Measurements from ENCODE around the gene USP34.

Gene USP34

DNA sequence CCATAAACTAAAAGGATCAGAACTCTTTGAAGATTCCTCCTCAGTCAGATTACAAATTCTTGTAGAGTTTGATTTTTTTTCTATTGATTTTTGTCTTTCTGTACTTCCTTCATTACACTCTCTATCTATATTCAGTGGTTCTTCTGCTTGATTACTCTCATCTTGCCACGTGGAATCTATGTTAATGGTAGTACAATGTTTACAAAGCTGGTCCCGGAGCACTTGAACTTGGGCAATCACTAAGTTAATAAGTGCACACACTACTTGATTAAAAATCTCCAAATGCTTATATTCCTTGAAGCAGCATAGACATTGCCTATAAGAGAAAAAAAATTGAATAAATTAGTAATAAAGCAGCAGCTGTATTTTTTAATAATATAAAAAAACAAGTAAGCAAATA, 65.1 kb downstream of the USP34 start:
- H3K36me3 ChIP-seq (ENCODE audit: low read length) = peaks cover 22% of the 10 kb centered on the region
- no peak overlapping the region for H2AFZ ChIP-seq (ENCODE audit: low read depth, low read length, severe bottlenecking)
- no peak for TF ChIP-seq EZH2phosphoT487 (conservative IDR thresholded peaks at IDR 0.05; ENCODE audit: low read length)
- TF ChIP-seq, protein P1, sequence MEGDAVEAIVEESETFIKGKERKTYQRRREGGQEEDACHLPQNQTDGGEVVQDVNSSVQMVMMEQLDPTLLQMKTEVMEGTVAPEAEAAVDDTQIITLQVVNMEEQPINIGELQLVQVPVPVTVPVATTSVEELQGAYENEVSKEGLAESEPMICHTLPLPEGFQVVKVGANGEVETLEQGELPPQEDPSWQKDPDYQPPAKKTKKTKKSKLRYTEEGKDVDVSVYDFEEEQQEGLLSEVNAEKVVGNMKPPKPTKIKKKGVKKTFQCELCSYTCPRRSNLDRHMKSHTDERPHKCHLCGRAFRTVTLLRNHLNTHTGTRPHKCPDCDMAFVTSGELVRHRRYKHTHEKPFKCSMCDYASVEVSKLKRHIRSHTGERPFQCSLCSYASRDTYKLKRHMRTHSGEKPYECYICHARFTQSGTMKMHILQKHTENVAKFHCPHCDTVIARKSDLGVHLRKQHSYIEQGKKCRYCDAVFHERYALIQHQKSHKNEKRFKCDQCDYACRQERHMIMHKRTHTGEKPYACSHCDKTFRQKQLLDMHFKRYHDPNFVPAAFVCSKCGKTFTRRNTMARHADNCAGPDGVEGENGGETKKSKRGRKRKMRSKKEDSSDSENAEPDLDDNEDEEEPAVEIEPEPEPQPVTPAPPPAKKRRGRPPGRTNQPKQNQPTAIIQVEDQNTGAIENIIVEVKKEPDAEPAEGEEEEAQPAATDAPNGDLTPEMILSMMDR (IDR thresholded peaks at IDR 0.05; ENCODE audit: insufficient read depth, low read length, poor library complexity, severe bottlenecking) = no peak
- H3K9me3 ChIP-seq (ENCODE audit: insufficient read depth, low read length) = no peaks in the 10 kb centered on the region
- H3K27ac ChIP-seq (ENCODE audit: low read depth, low read length) = no peak overlapping the region
- H3F3A ChIP-seq (ENCODE audit: insufficient read depth) = peaks cover 32% of the 10 kb centered on the region; the same call in 1 of the 2 replicates
- no peak overlapping the region for H3K4me2 ChIP-seq (ENCODE audit: low read depth, low read length, poor library complexity, severe bottlenecking)
- no peak overlapping the region for H3K9ac ChIP-seq (ENCODE audit: low read length)
- H4K20me1 ChIP-seq (ENCODE audit: low read depth, low read length) = peaks cover 20% of the 10 kb centered on the region
- H3K27me3 ChIP-seq (ENCODE audit: low read length) = no peaks in the 10 kb centered on the region
- H3K79me2 ChIP-seq (ENCODE audit: insufficient read depth, low read length) = peaks cover 68% of the 10 kb centered on the region
- no peaks in the 10 kb centered on the region for H3K9me2 ChIP-seq (replicated peaks; ENCODE audit: insufficient read depth, low read length)
- H3K4me3 ChIP-seq (ENCODE audit: insufficient read depth, low read length, poor library complexity, severe bottlenecking) = no peak overlapping the region

DNA sequence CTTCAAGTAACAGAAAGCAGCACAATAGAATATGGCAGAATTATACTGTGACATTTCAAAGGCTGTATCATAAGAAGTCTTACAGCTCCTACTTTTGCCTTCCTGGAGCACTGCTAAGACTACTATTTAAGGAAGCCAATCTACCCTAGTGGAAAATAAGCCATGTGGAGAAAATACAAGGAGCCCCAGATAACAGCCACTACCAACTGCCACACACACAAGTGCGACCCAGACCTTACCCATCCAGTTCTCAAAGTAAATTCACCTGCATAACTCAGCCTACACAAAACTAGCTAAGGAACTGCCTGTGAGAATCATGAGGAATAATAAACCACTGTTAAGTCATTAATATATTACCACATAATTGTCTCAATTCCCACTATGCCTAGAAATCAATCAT, 66.4 kb downstream of the USP34 start:
- peaks cover 19% of the 10 kb centered on the region for H4K20me1 ChIP-seq (ENCODE audit: low read depth, low read length)
- H3K27me3 ChIP-seq (ENCODE audit: low read length) = no peaks in the 10 kb centered on the region
- no peak overlapping the region for H3K4me3 ChIP-seq (ENCODE audit: insufficient read depth, low read length, poor library complexity, severe bottlenecking)
- peaks cover 22% of the 10 kb centered on the region for H3K36me3 ChIP-seq (ENCODE audit: low read length)
- peaks cover 32% of the 10 kb centered on the region; the same call in 1 of the 2 replicates for H3F3A ChIP-seq (ENCODE audit: insufficient read depth)
- H3K4me2 ChIP-seq (ENCODE audit: low read depth, low read length, poor library complexity, severe bottlenecking) = no peak overlapping the region
- no peak overlapping the region for H3K27ac ChIP-seq (ENCODE audit: low read depth, low read length)
- H2AFZ ChIP-seq (ENCODE audit: low read depth, low read length, severe bottlenecking) = no peak overlapping the region
- TF ChIP-seq, protein P1 (IDR thresholded peaks at IDR 0.05; ENCODE audit: insufficient read depth, low read length, poor library complexity, severe bottlenecking) = no peak
- no peak for TF ChIP-seq EZH2phosphoT487 (conservative IDR thresholded peaks at IDR 0.05; ENCODE audit: low read length)
- peaks cover 55% of the 10 kb centered on the region for H3K79me2 ChIP-seq (ENCODE audit: insufficient read depth, low read length)
- H3K9me3 ChIP-seq (ENCODE audit: insufficient read depth, low read length) = no peaks in the 10 kb centered on the region
- H3K9ac ChIP-seq (ENCODE audit: low read length) = no peak overlapping the region
- no peaks in the 10 kb centered on the region for H3K9me2 ChIP-seq (replicated peaks; ENCODE audit: insufficient read depth, low read length)

DNA sequence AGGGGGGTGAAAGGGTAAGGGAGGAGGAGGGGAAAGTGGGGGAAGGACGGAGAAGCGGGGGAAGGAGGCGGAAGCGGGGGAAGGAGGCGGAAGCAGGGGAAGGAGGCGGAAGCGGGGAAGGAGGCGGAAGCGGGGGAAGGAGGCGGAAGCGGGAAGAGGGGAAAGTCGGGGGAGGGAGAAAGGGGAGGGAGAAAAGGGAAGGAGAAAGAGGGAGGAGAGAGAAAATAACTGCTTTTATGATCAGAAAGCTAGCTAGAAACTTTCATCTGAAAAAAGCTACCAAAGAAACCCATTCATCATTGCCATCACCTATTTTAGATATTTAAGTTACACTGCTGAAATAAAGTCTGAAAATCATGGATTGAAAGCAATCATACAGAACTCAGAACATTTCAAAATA, 72.5 kb downstream of the USP34 start:
- Histone ChIP-seq H3K9me2 (replicated peaks; ENCODE audit: insufficient read depth, low read length) (no peaks in the 10 kb centered on the region), H3F3A (ENCODE audit: insufficient read depth) (peaks cover 30% of the 10 kb centered on the region), H4K20me1 (ENCODE audit: low read depth, low read length) (peaks cover 4% of the 10 kb centered on the region; the same call in 1 of the 2 replicates), H3K36me3 (ENCODE audit: low read length) (peaks cover 18% of the 10 kb centered on the region), H2AFZ (ENCODE audit: low read depth, low read length, severe bottlenecking) (no peak overlapping the region), H3K4me2 (ENCODE audit: low read depth, low read length, poor library complexity, severe bottlenecking) (no peak overlapping the region), H3K27me3 (ENCODE audit: low read length) (no peaks in the 10 kb centered on the region), H3K27ac (ENCODE audit: low read depth, low read length) (no peak overlapping the region), H3K9me3 (ENCODE audit: insufficient read depth, low read length) (no peaks in the 10 kb centered on the region), H3K4me3 (ENCODE audit: insufficient read depth, low read length, poor library complexity, severe bottlenecking) (no peak overlapping the region), H3K79me2 (ENCODE audit: insufficient read depth, low read length) (peaks cover 15% of the 10 kb centered on the region; the same call in 1 of the 2 replicates), H3K9ac (ENCODE audit: low read length) (no peak overlapping the region)
- TF ChIP-seq, protein P1 (IDR thresholded peaks at IDR 0.05; ENCODE audit: insufficient read depth, low read length, poor library complexity, severe bottlenecking) = no peak
- TF ChIP-seq EZH2phosphoT487 (conservative IDR thresholded peaks at IDR 0.05; ENCODE audit: low read length) = no peak

Measured in SU-DHL-6 (cell line).